Neural cell (in vitro differentiated cells): Measurements from ENCODE around the gene GRIK2. TPM values are rescaled to one million over a fixed set of nuclear protein-coding genes. Genes with fewer than 3 reads are reported as not detected.
A peak's percentile ranks its signal among the peaks of the same experiment; 100 is the strongest.

ENCODE experiments used
- H2AFZ ChIP-seq: fragments of 200-600, 300-800 bp; sonication (generic), shearing (Covaris generic); 2 replicates; pipeline ENCODE4 v1.6.0; 2014; ENCODE audit warnings: low read depth, mild to moderate bottlenecking, antibody characterized with exemption, low read length, moderate library complexity
- H3F3A ChIP-seq: fragments of 200-600 bp; shearing (Covaris generic); 2 replicates; pipeline ENCODE4 v1.6.1; 2016; ENCODE audit warnings: mild to moderate bottlenecking, moderate library complexity, mixed read lengths, antibody characterized with exemption, low read length; ENCODE audit not compliant: insufficient read depth, poor library complexity, severe bottlenecking
- H3K27ac ChIP-seq: fragments of 200-600, 300-800 bp; sonication (generic), shearing (Covaris generic); 2 replicates; pipeline ENCODE4 v1.5.1; 2014; ENCODE audit warnings: mild to moderate bottlenecking, low read length, moderate library complexity
- H3K27me3 ChIP-seq: fragments of 300-800, 200-600 bp; sonication (generic), shearing (Covaris generic); 2 replicates; pipeline ENCODE4 v1.6.0; 2014; ENCODE audit warnings: mild to moderate bottlenecking, low read depth, low read length, moderate library complexity; ENCODE audit not compliant: insufficient read depth
- H3K36me3 ChIP-seq: fragments of 300-800, 200-600 bp; sonication (generic), shearing (Covaris generic); 2 replicates; pipeline ENCODE4 v1.5.1; 2014; ENCODE audit warnings: mild to moderate bottlenecking, antibody characterized with exemption, low read length, moderate library complexity; ENCODE audit not compliant: insufficient read depth
- H3K4me2 ChIP-seq: fragments of 300-800, 200-600 bp; sonication (generic), shearing (Covaris generic); 2 replicates; pipeline ENCODE4 v1.6.0; 2014; ENCODE audit warnings: mild to moderate bottlenecking, low read length
- H3K4me3 ChIP-seq: fragments of 300-800, 200-600 bp; sonication (generic), shearing (Covaris generic); 2 replicates; pipeline ENCODE4 v1.5.1; 2014; ENCODE audit warnings: mild to moderate bottlenecking, low read length, moderate library complexity
- H3K79me2 ChIP-seq: fragments of 200-600 bp; shearing (Covaris generic); replicated peaks from 2 replicates; pipeline ENCODE4 v1.6.0; 2014; ENCODE audit warnings: mild to moderate bottlenecking, low read length, moderate library complexity; ENCODE audit not compliant: insufficient read depth
- H3K9ac ChIP-seq: fragments of 300-800, 200-600 bp; sonication (generic), shearing (Covaris generic); 2 replicates; pipeline ENCODE4 v1.6.1; 2016; ENCODE audit warnings: mild to moderate bottlenecking, low read length, mixed read lengths
- H3K9me2 ChIP-seq: fragments of 200-600 bp; shearing (Covaris generic); 2 replicates; pipeline ENCODE4 v1.6.1; 2016; ENCODE audit warnings: mild to moderate bottlenecking, low read length, mixed read lengths; ENCODE audit not compliant: insufficient read depth
- H3K9me3 ChIP-seq: fragments of 200-600, 300-800 bp; sonication (generic), shearing (Covaris generic); 2 replicates; pipeline ENCODE4 v1.6.1; 2016; ENCODE audit warnings: mild to moderate bottlenecking, mixed run types, low read length, moderate library complexity, mixed read lengths
- H4K20me1 ChIP-seq: fragments of 200-600 bp; shearing (Covaris generic); 2 replicates; pipeline ENCODE4 v1.6.1; 2016; ENCODE audit warnings: mild to moderate bottlenecking, mixed run types; ENCODE audit not compliant: insufficient read depth
- CTCF ChIP-seq: fragments of 450-650 bp; IDR thresholded peaks from 2 replicates; pipeline ENCODE4 v1.5.1; 2014; ENCODE audit warnings: antibody characterized with exemption, mild to moderate bottlenecking, moderate library complexity; ENCODE audit not compliant: poor library complexity, severe bottlenecking
- EP300 ChIP-seq: fragments of 450-650 bp; conservative IDR thresholded peaks from 2 replicates; pipeline ENCODE4 v1.6.1; 2014; ENCODE audit warnings: antibody characterized with exemption, mild to moderate bottlenecking, moderate library complexity; ENCODE audit not compliant: poor library complexity, severe bottlenecking
- EZH2 ChIP-seq: fragments of 200-600, 300-800 bp; shearing (Covaris generic), sonication (generic); IDR thresholded peaks from 2 replicates; pipeline ENCODE4 v1.6.1; 2014; ENCODE audit warnings: antibody characterized with exemption, low read length, borderline replicate concordance, mild to moderate bottlenecking; ENCODE audit not compliant: insufficient read depth, poor library complexity, severe bottlenecking
- MXI1 ChIP-seq: fragments of 450-650 bp; conservative IDR thresholded peaks from 2 replicates; pipeline ENCODE4 v1.6.1; 2014; ENCODE audit warnings: antibody characterized with exemption, mild to moderate bottlenecking; ENCODE audit not compliant: poor library complexity, severe bottlenecking
- POLR2AphosphoS5 ChIP-seq: IDR thresholded peaks from 2 replicates; pipeline ENCODE4 v1.6.1; 2012
- RAD21 ChIP-seq: fragments of 450-650 bp; conservative IDR thresholded peaks from 2 replicates; pipeline ENCODE4 v1.6.1; 2014; ENCODE audit warnings: antibody characterized with exemption, mild to moderate bottlenecking, moderate library complexity
- REST ChIP-seq: IDR thresholded peaks from 2 replicates; pipeline ENCODE4 v1.6.1; 2012; ENCODE audit warnings: borderline replicate concordance
- SMC3 ChIP-seq: fragments of 450-650 bp; conservative IDR thresholded peaks from 2 replicates; pipeline ENCODE4 v1.6.1; 2014; ENCODE audit warnings: antibody characterized with exemption, mild to moderate bottlenecking, moderate library complexity; ENCODE audit not compliant: poor library complexity
- TAF1 ChIP-seq: IDR thresholded peaks from 2 replicates; pipeline ENCODE4 v1.6.1; 2012; ENCODE audit warnings: low read depth
- polyA plus RNA-seq: library from polyadenylated mRNA; depleted of rRNA; stranded (reverse); fragments of >200 nt; gene quantifications from 2 replicates; pipeline ENCODE4 v1.2.3, GENCODE V29; 2014

The GRIK2 gene
- polyA plus RNA-seq, 1 donor from 2014 or later, result 106 TPM

GRCh38 chr6:101806241-101806640 lies 412.7 kb downstream of the GRIK2 start:
- no peak overlapping the region for H3K27ac ChIP-seq
- H2AFZ ChIP-seq, result no peak overlapping the region
- H3K4me2 ChIP-seq, result no peak overlapping the region
- H4K20me1 ChIP-seq, result no peaks in the 10 kb centered on the region
- H3K4me3 ChIP-seq, result no peak overlapping the region
- H3K9me3 ChIP-seq, result no peaks in the 10 kb centered on the region
- TF ChIP-seq EP300, result no peak
- TF ChIP-seq POLR2AphosphoS5, result no peak
- no peak for TF ChIP-seq EZH2
- no peak for TF ChIP-seq CTCF
- no peak for TF ChIP-seq MXI1
- no peak for TF ChIP-seq RAD21
- TF ChIP-seq TAF1, result no peak
- no peak for TF ChIP-seq REST
- no peak for TF ChIP-seq SMC3
- no peaks in the 10 kb centered on the region for H3K27me3 ChIP-seq
- no peak overlapping the region for H3K9ac ChIP-seq
- no peaks in the 10 kb centered on the region for H3K9me2 ChIP-seq
- no peaks in the 10 kb centered on the region for H3K79me2 ChIP-seq
- no peaks in the 10 kb centered on the region for H3F3A ChIP-seq
- no peaks in the 10 kb centered on the region for H3K36me3 ChIP-seq

- H3K27ac ChIP-seq, result no peak overlapping the region
- H3K9ac ChIP-seq, result no peak overlapping the region
- no peaks in the 10 kb centered on the region for H3F3A ChIP-seq
- TF ChIP-seq EZH2, result no peak
- no peak for TF ChIP-seq TAF1
- no peak for TF ChIP-seq MXI1
- no peak for TF ChIP-seq SMC3
- peak; percentile 39 for TF ChIP-seq REST
- TF ChIP-seq EP300, result peak; percentile 74
- TF ChIP-seq CTCF, result no peak
- TF ChIP-seq POLR2AphosphoS5, result peak; percentile 53
- no peak for TF ChIP-seq RAD21
- H4K20me1 ChIP-seq, result no peaks in the 10 kb centered on the region
- no peaks in the 10 kb centered on the region for H3K79me2 ChIP-seq
- H3K4me2 ChIP-seq, result no peak overlapping the region
- no peaks in the 10 kb centered on the region for H3K27me3 ChIP-seq
- H3K9me2 ChIP-seq, result no peaks in the 10 kb centered on the region
- no peak overlapping the region for H2AFZ ChIP-seq
- H3K36me3 ChIP-seq, result no peaks in the 10 kb centered on the region
- H3K4me3 ChIP-seq, result no peak overlapping the region
- no peaks in the 10 kb centered on the region for H3K9me3 ChIP-seq
Measured at GRCh38 chr6:101811108-101811507, 417.6 kb downstream of the GRIK2 start.
